ENCODE data around the gene FAM13A. TPM values are rescaled to one million over a fixed set of nuclear protein-coding genes. Genes with fewer than 3 reads are reported as not detected.

FAM13A gene
- total RNA-seq, 1 experiment from 2014 or later, result 26.7 TPM

DNA sequence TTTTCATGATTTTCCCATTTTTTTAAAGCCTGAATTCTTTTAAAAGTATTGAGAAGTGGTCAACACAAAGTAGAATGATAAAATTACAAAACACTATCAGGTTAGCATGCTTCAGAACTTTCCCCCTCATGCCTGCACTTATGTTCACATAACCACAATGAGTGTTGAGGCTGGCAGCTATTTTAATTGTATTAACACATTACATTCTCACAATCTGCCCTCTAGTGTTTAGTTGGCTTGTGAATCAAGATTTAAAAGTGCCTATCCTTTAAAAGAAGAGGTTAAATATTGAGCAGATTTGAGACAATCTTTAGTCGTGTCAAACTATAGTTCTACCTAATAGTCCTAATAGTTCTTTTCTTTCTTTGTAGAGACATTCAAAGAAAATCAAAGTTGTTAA is 265.7 kb downstream of the FAM13A start:
- Histone ChIP-seq H4K20me1 (ENCODE audit: insufficient read depth) (no peaks in the 10 kb centered on the region), H3K4me1 (replicated peaks; ENCODE audit: insufficient read depth) (peaks cover 20% of the 10 kb centered on the region), H3K4me2 (no peak overlapping the region), H3K27ac (peak overlapping the region; percentile 73), H3K9me2 (ENCODE audit: insufficient read depth) (no peaks in the 10 kb centered on the region), H3K4me3 (no peak overlapping the region), H2AFZ (no peak overlapping the region), H3K79me2 (ENCODE audit: low read depth) (no peaks in the 10 kb centered on the region), H3F3A (ENCODE audit: insufficient read depth, low read depth) (peaks cover 18% of the 10 kb centered on the region), H3K36me3 (ENCODE audit: low read depth) (no peaks in the 10 kb centered on the region), H3K27me3 (ENCODE audit: insufficient read depth, low read depth) (no peaks in the 10 kb centered on the region), H3K9me3 (ENCODE audit: insufficient read depth, low read depth) (no peaks in the 10 kb centered on the region)
- POLR2A ChIA-PET (ENCODE audit: unreplicated experiment), result no interaction called here
- CTCF ChIA-PET, result interaction anchor here (0.7 kb wide), 1 partner anchor 330 kb away, joined by 3 read pairs; no protein-coding TSS in a partner anchor
- intact Hi-C loops (cut with micrococcal nuclease; ENCODE audit: unreplicated experiment), result no loop called here
- DNase-seq, result no peak
- TF ChIP-seq, protein P1, sequence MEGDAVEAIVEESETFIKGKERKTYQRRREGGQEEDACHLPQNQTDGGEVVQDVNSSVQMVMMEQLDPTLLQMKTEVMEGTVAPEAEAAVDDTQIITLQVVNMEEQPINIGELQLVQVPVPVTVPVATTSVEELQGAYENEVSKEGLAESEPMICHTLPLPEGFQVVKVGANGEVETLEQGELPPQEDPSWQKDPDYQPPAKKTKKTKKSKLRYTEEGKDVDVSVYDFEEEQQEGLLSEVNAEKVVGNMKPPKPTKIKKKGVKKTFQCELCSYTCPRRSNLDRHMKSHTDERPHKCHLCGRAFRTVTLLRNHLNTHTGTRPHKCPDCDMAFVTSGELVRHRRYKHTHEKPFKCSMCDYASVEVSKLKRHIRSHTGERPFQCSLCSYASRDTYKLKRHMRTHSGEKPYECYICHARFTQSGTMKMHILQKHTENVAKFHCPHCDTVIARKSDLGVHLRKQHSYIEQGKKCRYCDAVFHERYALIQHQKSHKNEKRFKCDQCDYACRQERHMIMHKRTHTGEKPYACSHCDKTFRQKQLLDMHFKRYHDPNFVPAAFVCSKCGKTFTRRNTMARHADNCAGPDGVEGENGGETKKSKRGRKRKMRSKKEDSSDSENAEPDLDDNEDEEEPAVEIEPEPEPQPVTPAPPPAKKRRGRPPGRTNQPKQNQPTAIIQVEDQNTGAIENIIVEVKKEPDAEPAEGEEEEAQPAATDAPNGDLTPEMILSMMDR (conservative IDR thresholded peaks at IDR 0.05), result no peak; the same call in 1 of the 2 replicates
- TF ChIP-seq EZH2 (IDR thresholded peaks at IDR 0.05; ENCODE audit: low read depth), result no peak
- no TSS peak for BruUV-seq (replicated peaks)

- Histone ChIP-seq H2AFZ (no peak overlapping the region), H3K9me3 (ENCODE audit: insufficient read depth, low read depth) (no peaks in the 10 kb centered on the region), H3K27ac (no peak overlapping the region), H3K79me2 (ENCODE audit: low read depth) (no peaks in the 10 kb centered on the region), H3F3A (ENCODE audit: insufficient read depth, low read depth) (peaks cover 18% of the 10 kb centered on the region), H3K9me2 (ENCODE audit: insufficient read depth) (no peaks in the 10 kb centered on the region), H3K27me3 (ENCODE audit: insufficient read depth, low read depth) (no peaks in the 10 kb centered on the region), H3K4me2 (no peak overlapping the region), H3K36me3 (ENCODE audit: low read depth) (no peaks in the 10 kb centered on the region), H4K20me1 (ENCODE audit: insufficient read depth) (no peaks in the 10 kb centered on the region), H3K4me1 (replicated peaks; ENCODE audit: insufficient read depth) (peaks cover 20% of the 10 kb centered on the region), H3K4me3 (no peak overlapping the region)
- CTCF ChIA-PET, result no interaction called here
- no TSS peak for BruUV-seq (replicated peaks)
- no peak for DNase-seq
- intact Hi-C loops (cut with micrococcal nuclease; ENCODE audit: unreplicated experiment), result no loop called here
- no peak for TF ChIP-seq EZH2 (IDR thresholded peaks at IDR 0.05; ENCODE audit: low read depth)
- TF ChIP-seq, protein P1 (conservative IDR thresholded peaks at IDR 0.05), result no peak
- POLR2A ChIA-PET (ENCODE audit: unreplicated experiment), result no interaction called here
Observed at GRCh38 chr4:88788895-88789294, 268.1 kb downstream of the FAM13A start.

- CTCF ChIA-PET, result no interaction called here
Observed at GRCh38 chr4:88788424-88788823, 268.6 kb downstream of the FAM13A start.

More at GRCh38 chr4:88788424-88788823, 268.6 kb downstream of the FAM13A start:
- H3K27ac ChIP-seq, result no peak overlapping the region
- H3K4me2 ChIP-seq, result no peak overlapping the region
- H3K4me1 ChIP-seq (replicated peaks; ENCODE audit: insufficient read depth), result peaks cover 18% of the 10 kb centered on the region
- POLR2A ChIA-PET (ENCODE audit: unreplicated experiment), result no interaction called here
- H4K20me1 ChIP-seq (ENCODE audit: insufficient read depth), result no peaks in the 10 kb centered on the region
- no peak overlapping the region for H2AFZ ChIP-seq
- TF ChIP-seq, protein P1 (conservative IDR thresholded peaks at IDR 0.05), result no peak
- TF ChIP-seq EZH2 (IDR thresholded peaks at IDR 0.05; ENCODE audit: low read depth), result no peak
- H3F3A ChIP-seq (ENCODE audit: insufficient read depth, low read depth), result peaks cover 18% of the 10 kb centered on the region
- BruUV-seq (replicated peaks), result no TSS peak
- no peaks in the 10 kb centered on the region for H3K9me2 ChIP-seq (ENCODE audit: insufficient read depth)
- DNase-seq, result no peak
- no peak overlapping the region for H3K4me3 ChIP-seq
- intact Hi-C loops (cut with micrococcal nuclease; ENCODE audit: unreplicated experiment), result no loop called here
- no peaks in the 10 kb centered on the region for H3K36me3 ChIP-seq (ENCODE audit: low read depth)
- H3K9me3 ChIP-seq (ENCODE audit: insufficient read depth, low read depth), result no peaks in the 10 kb centered on the region
- no peaks in the 10 kb centered on the region for H3K27me3 ChIP-seq (ENCODE audit: insufficient read depth, low read depth)
- no peaks in the 10 kb centered on the region for H3K79me2 ChIP-seq (ENCODE audit: low read depth)

All from PC-9 (cell line).